Calu3 (cell line): ENCODE measurements around the gene GCNT2. TPM values are rescaled to one million over a fixed set of nuclear protein-coding genes. Genes with fewer than 3 reads are reported as not detected.
"Not testable (repeated sequence)": the region's sequence is repeated elsewhere in the genome, so short reads cannot be mapped to it uniquely, and the experiment has no call there.

Experiments
- BruUV-seq: library from RNA; stranded (reverse); fragments of 400-500 nt; replicated peaks from 2 replicates; lab custom pipeline; 2021; lab: Mats Ljungman, UMichigan
- CTCF ChIA-PET: fragments of 300-600 bp; sonication (Branson Sonifier 250); formaldehyde crosslinking; loops from one replicate; lab custom pipeline; 2022; ENCODE audit warnings: antibody characterized with exemption; lab: Charles Lee
- DNase-seq: peaks from one replicate; pipeline ENCODE4 v3.0.0; 2022
- H3K27ac Mint-ChIP-seq: one replicate; pipeline ENCODE4 v1.8.0; 2022; ENCODE audit warnings: mixed read lengths; ENCODE audit not compliant: unreplicated experiment
- H3K27me3 Mint-ChIP-seq: one replicate; pipeline ENCODE4 v1.8.0; 2022; ENCODE audit warnings: mixed read lengths; ENCODE audit not compliant: unreplicated experiment
- H3K36me3 Mint-ChIP-seq: one replicate; pipeline ENCODE4 v1.8.0; 2022; ENCODE audit warnings: mild to moderate bottlenecking, moderate library complexity, mixed read lengths; ENCODE audit not compliant: insufficient read depth, unreplicated experiment
- H3K4me1 Mint-ChIP-seq: one replicate; pipeline ENCODE4 v1.8.0; 2022; ENCODE audit warnings: mild to moderate bottlenecking, low read depth, mixed read lengths; ENCODE audit not compliant: unreplicated experiment
- H3K4me3 Mint-ChIP-seq: one replicate; pipeline ENCODE4 v1.8.0; 2022; ENCODE audit warnings: mild to moderate bottlenecking, low read depth, moderate library complexity, mixed read lengths; ENCODE audit not compliant: unreplicated experiment
- H3K9me3 Mint-ChIP-seq: one replicate; pipeline ENCODE4 v1.8.0; 2022; ENCODE audit warnings: low read depth, mixed read lengths; ENCODE audit not compliant: unreplicated experiment
- intact Hi-C: fragments of 100-400 bp; cut with micrococcal nuclease; formaldehyde crosslinking; loops from one replicate; pipeline ENCODE4 v1.10.0; 2022; ENCODE audit not compliant: unreplicated experiment
- total RNA-seq: library from RNA; stranded (reverse); gene quantifications from 2 replicates; pipeline ENCODE4 v1.2.3, GENCODE V29; 2022
- TF ChIP-seq, protein P1 (sequence below): fragments of 200-600 bp; IDR thresholded peaks from one replicate; pipeline ENCODE4 v1.8.0; 2022; ENCODE audit warnings: antibody characterized with exemption; ENCODE audit not compliant: unreplicated experiment

The GCNT2 gene
- total RNA-seq, 1 experiment from 2014 or later = 18.0 TPM

DNA sequence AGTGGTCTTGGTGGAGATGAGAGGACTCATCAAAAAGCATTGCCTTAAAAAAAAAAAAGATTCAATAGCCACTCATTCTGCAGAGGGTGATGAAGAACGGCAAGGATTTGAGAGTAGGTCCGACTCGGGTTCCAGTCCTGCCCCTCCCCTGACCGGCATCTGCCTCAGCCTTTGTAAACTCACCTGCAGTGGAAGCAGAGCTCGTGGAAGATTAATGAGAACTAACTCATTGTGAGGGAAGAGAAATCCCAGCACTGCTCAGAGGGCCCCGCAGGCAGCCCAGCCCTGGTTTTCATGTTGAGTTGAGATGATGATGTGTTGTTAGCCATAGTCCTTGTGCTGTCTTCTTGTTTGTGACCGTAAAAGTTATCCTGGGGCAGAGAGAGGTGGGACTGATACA is 59.4 kb downstream of the GCNT2 start:
- TF ChIP-seq, protein P1, sequence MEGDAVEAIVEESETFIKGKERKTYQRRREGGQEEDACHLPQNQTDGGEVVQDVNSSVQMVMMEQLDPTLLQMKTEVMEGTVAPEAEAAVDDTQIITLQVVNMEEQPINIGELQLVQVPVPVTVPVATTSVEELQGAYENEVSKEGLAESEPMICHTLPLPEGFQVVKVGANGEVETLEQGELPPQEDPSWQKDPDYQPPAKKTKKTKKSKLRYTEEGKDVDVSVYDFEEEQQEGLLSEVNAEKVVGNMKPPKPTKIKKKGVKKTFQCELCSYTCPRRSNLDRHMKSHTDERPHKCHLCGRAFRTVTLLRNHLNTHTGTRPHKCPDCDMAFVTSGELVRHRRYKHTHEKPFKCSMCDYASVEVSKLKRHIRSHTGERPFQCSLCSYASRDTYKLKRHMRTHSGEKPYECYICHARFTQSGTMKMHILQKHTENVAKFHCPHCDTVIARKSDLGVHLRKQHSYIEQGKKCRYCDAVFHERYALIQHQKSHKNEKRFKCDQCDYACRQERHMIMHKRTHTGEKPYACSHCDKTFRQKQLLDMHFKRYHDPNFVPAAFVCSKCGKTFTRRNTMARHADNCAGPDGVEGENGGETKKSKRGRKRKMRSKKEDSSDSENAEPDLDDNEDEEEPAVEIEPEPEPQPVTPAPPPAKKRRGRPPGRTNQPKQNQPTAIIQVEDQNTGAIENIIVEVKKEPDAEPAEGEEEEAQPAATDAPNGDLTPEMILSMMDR = no peak
- no peaks in the 10 kb centered on the region for H3K9me3 Mint-ChIP-seq
- no peaks in the 10 kb centered on the region for H3K4me1 Mint-ChIP-seq
- CTCF ChIA-PET = interaction anchor here (0.7 kb wide), 1 partner anchor 114 kb away, joined by 3 read pairs; the partner anchor contains the start of gene PAK1IP1
- peaks cover 13% of the 10 kb centered on the region for H3K36me3 Mint-ChIP-seq
- DNase-seq = no peak
- intact Hi-C loops = no loop called here
- H3K4me3 Mint-ChIP-seq = no peak overlapping the region
- no peaks in the 10 kb centered on the region for H3K27me3 Mint-ChIP-seq
- H3K27ac Mint-ChIP-seq = no peak overlapping the region
- no TSS peak for BruUV-seq

DNA sequence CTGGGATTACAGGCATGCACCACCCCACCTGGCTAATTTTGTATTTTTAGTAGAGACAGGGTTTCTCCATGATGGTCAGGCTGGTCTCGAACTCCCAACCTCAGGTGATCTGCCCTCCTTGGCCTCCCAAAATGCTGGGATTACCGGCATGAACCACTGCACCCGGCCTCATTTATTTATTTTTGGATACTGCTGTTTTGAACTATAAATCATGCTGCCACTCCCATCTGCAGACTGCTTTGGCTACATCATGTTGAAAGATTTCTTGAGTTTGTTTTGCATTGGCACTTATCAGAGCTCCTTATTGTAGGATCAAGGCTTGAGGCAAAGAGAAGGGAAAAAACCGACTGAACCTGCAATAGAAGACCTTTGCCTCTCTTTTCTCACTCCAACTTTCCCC is 60.3 kb downstream of the GCNT2 start:
- BruUV-seq, H3K4me3 Mint-ChIP-seq, DNase-seq, CTCF ChIA-PET, H3K4me1 Mint-ChIP-seq, intact Hi-C loops, H3K27ac Mint-ChIP-seq, H3K36me3 Mint-ChIP-seq, H3K27me3 Mint-ChIP-seq, H3K9me3 Mint-ChIP-seq: not testable (repeated sequence)

DNA sequence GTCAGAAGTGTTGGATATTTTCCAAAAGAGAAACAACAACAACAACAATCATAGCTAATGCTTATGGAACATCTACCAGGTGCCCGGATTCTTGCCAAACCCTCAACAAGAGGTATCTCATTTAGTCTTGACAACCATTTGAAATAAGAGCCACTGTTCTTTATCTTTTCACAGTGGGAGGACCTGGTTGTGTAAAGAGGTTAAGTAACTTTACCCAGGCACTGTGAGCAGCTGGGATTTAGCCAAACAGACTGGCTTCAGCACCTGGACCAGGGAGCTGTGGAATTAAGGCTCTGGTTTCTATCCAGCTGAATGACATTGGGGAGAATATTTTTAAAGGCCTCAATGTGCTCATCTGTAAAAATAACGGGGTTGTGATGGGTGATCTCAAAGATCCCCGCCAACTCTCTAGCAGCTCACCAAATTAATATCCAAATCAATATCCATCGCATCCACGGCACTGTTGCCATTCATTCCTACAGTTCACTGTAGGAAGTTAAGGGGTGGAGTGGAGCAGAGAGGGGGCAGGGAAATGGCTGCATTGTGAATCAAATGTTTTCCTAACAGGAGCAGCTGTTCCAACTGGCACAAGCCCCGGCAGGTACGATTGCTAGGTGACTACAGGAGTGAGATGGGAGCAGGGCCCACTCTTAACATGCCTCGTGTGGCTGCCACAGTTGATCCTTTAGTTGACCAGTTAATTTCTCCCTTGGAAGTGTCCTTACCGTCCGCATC is 61.8 kb downstream of the GCNT2 start:
- H3K27me3 Mint-ChIP-seq = no peaks in the 10 kb centered on the region
- CTCF ChIA-PET = interaction anchor here (0.7 kb wide), 1 partner anchor 175 kb away, joined by 3 read pairs; no protein-coding TSS in a partner anchor
- DNase-seq = no peak
- H3K9me3 Mint-ChIP-seq = no peaks in the 10 kb centered on the region
- H3K27ac Mint-ChIP-seq = no peak overlapping the region
- H3K36me3 Mint-ChIP-seq = peaks cover 6% of the 10 kb centered on the region
- no TSS peak for BruUV-seq
- TF ChIP-seq, protein P1 = no peak
- intact Hi-C loops = no loop called here
- no peak overlapping the region for H3K4me3 Mint-ChIP-seq
- no peaks in the 10 kb centered on the region for H3K4me1 Mint-ChIP-seq

DNA sequence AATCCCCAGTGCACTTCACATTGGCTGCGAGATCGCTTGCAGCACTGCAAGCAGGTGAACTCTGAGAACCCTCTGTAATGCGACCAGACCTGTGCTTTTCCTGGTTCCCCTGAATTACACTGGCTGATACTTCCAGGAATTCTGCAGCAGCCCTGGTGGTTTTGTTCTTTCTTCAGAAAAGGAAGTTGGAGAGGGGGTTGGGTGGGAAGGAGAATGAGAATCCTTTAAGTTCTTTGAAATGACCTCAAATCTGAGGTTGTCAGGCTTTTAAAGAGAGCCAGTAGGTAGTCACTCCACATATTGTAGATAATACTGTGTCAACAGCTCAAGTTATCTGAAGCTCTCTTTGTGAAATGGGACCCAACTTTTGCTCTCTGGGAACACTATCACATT is 62.4 kb downstream of the GCNT2 start:
- no TSS peak for BruUV-seq
- Mint-ChIP-seq H3K27ac (no peak overlapping the region), H3K4me1 (no peaks in the 10 kb centered on the region), H3K4me3 (no peak overlapping the region), H3K36me3 (peaks cover 6% of the 10 kb centered on the region), H3K27me3 (no peaks in the 10 kb centered on the region), H3K9me3 (no peaks in the 10 kb centered on the region)
- intact Hi-C loops = no loop called here
- TF ChIP-seq, protein P1 = no peak
- DNase-seq = no peak
- CTCF ChIA-PET = no interaction called here

DNA sequence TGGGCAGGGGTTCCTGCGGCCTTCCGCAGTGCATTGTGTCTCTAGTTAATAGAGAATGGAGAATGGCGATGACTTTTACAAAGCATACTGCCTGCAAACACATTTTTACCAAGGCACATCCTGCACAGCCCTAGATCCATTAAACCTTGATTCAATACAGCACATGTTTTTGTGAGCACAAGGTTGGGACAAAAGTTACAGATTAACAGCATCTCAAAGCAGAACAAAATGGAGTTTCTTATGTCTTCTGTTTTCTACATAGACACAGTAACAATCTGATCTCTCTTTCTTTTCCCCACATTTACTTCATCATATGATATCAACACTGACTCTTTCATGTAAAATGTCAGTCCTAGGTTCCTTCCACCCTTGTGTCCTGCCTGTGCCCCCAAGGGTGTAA is 63.5 kb downstream of the GCNT2 start:
- TF ChIP-seq, protein P1 = no peak
- CTCF ChIA-PET = no interaction called here
- Mint-ChIP-seq H3K36me3 (peaks cover 6% of the 10 kb centered on the region), H3K9me3 (no peaks in the 10 kb centered on the region), H3K27ac (no peak overlapping the region), H3K4me1 (no peaks in the 10 kb centered on the region), H3K27me3 (no peaks in the 10 kb centered on the region), H3K4me3 (no peak overlapping the region)
- no TSS peak for BruUV-seq
- no peak for DNase-seq
- intact Hi-C loops = no loop called here
